ENCODE results near the gene GRID2.

Gene GRID2

DNA sequence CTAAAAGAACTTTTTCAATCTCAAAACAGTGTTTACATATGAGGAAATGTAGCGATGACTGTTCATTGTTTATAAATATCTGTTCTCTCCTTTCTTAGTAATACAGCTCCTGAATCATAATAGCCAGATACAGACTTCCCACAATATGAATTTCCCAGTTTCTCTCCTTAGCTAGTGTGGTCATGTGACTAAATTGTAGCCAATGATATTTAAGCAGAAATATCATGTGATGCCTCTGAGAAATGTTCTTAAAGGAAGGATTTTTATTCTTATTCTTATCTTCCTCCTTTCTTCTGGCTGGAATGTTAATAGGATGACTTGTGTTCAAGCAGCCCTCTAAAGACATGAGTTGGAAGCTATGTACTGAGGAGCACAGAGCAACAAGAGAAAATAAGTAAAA lies 1141.1 kb downstream of the GRID2 start:
- DNase-seq: no peak

DNA sequence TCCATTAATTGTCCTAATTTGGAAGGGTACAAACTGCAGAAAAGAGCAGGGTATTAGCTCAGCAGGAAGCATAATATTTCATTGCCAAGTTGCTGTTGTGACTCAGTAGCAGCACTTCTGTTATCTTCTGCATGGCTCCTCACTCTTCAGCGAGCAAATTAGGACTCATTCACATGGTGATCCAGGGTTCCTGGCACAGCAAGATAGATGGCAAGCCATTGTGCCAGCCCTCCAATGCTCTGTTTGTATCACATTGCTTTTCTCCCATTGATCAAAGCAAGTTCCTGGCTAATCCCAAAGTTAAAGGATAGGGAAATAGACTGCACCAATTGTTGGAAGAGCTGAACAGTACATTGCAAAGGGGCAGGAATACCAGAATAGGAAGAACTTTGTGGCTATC lies 1142.3 kb downstream of the GRID2 start:
- no peak for DNase-seq

DNA sequence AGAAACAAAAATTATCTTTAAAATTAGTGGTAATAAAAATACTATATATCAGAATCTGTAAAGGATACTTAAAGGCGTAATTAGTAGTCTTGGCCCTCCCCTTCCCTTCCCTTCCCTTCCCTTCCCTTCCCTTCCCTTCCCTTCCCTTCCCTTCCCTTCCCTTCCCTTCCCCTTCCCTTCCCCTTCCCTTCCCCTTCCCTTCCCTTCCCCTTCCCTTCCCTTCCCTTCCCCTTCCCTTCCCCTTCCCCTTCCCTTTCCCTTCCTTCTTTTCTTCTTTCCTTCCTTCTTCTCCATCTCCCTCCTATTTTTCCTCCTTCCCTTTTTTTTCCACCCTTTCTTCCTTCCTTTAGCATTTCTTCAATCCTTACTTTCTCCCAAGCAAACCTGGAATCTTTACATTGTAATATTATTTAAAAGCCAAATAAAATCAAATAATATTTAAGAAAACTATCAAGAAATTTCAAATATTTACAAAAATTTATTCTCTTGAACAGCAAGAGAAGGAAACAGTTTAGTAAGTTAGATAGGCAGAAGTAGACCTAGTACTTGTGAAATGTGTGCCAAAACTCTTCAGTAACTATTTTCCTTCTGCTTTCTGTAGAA lies 1145.0 kb downstream of the GRID2 start:
- no peak for DNase-seq

DNA sequence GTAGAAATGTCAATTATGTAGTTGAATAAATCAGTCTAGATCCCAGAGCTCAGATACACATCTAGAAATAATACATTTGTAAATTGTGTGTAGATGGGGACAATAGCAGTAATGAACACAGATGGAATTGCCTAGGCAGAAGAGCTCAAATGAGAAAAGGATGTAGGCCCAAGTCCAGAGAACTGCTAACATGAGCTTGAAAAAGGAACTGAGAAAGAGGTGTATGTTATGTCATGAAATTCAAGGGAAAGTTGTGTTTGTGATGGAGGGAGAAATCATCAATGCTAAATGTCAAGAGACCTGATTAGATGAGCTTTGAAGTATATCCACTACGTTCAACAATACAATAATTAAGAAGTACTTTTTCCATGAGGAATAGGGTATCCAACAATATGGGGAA lies 1148.2 kb downstream of the GRID2 start:
- no peak for DNase-seq

DNA sequence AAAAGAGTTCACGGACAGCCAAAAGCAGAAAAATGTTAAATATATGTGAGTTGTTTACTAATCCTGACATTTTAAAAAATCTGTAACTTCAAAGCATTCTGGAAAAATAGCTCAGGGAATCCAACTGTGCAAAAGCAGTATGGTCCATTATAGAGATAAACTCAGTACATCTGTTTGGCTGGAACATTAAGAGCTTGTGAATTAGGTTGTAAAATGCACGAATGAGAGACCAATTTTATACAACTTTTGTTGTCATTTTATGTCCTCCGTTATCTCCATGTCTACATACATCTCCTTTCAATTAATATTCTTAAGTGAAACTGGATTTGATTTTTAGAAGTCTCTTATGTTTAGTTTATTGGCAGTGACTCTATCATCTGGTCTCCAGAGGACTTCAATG lies 1157.8 kb downstream of the GRID2 start:
- no peak for DNase-seq

DNA sequence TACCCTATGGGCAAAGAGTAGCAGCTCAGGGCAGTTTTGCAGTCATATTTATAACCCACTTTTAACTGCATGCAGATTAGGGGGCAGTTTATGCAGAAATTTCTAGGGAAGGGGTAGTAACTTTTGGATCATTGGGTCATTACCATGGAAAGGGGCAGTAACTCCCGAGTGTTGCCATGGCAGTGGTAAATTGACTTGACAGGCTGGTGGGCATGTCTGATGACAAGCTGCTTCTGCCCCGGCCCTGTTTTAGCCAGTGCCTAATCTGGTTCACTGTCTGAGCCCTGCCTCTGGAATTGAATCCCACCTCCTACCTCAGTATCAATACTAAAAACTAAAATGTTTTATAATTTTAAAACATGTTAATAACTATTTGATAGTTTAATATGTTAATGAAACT lies 1162.7 kb downstream of the GRID2 start:
- DNase-seq: no peak

DNA sequence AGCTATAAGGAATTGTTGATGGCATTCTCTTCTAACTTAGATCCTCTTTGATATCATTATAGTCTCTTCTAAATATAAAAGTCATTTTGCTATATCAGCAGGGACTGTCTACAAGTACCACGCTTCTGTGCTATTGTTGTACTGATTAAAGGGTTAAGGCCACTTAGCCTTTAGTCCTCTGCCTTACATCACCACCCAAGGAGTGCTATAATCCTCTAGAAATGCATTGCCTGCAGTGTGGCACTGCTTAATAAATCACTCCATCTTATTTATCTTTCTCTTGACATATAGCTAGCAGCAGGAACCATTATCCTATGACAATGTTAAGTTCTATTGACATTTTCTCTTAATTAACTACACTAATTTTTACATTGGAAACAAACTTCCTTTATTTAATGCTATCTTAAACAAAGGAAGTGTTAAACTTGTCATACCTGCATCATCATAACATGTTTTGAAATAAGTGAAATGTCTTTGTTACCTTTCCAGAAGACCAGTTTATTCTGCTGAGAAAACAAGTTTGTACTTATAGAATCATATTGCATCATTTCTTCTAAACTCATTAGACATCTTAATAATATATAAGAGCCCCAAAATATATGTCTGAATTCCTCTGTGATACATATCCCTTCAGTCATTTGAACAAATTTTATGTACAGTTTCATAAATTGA lies 1163.9 kb downstream of the GRID2 start:
- DNase-seq: no peak

DNA sequence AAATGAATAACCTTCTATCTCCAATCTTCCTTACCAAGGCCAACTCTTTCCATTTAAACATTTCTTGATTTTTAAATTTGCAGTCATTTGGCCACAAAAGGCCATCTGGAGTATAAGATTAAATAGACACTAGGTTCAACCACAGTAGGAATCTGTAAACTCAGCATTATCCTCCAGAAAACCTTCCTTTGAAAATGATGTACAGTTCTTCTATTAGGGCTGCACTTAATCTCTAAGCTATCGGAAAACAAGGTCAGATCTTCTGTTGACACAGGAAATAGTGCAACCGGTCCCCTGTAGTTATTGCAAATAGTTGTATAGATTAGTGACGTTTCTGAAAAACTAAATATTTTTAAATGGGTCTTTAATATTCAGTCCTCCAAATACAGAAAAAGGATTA lies 1165.8 kb downstream of the GRID2 start:
- DNase-seq: no peak

DNA sequence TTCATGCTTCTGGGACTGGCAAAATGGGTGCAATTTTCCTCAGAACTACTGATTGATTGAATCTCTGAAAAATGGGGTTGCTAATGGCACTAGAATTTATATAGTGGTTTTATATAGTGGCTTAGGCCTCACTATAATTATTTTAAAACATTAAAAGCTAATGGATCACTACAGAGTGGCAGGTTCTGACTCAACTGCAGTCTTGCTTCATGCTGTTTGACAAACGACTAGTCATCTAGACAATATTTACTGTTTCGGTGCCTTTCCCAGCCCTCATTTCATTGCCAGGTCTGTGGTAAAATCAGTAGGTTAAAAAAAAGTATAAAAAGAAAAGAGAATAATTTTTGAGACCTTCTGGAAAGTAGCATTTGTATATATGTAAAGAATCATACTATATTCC lies 1172.0 kb downstream of the GRID2 start:
- DNase-seq: no peak

DNA sequence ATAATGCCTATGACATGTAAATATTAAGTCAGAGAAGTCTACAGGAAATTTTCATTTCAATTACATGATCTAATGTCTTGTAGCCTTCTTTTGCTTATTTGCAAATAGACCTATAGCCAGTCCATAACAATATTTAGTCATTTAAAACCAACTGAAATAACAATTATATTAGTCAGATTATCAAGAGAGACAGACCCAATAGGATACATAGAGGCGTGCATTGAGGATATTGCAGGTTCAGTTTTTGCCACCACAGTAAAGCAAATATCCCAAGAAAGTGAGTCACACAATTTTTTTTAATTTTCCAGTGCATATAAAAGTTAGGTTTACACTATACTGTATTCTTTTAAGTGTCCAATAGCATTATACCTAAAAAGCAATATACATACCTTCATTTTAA lies 1175.0 kb downstream of the GRID2 start:
- DNase-seq: no peak

DNA sequence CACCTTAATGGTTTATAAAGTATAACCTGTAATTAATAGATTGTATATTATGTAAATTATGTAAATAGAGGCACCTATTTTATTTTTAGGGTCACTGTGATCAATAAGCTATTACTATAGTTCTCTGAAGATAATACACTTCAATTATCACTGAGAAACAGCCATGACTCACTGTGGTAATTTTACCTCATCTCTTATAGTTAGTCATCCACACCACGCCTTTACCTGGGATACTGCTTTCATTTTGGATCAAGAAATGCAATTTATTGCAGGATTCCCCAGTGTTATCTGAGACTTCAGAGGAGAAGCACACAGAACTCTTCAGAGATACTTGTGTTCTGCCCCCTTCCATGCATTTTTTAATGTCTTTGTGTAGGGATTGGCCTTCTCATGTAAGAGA lies 1176.7 kb downstream of the GRID2 start:
- no peak for DNase-seq

DNA sequence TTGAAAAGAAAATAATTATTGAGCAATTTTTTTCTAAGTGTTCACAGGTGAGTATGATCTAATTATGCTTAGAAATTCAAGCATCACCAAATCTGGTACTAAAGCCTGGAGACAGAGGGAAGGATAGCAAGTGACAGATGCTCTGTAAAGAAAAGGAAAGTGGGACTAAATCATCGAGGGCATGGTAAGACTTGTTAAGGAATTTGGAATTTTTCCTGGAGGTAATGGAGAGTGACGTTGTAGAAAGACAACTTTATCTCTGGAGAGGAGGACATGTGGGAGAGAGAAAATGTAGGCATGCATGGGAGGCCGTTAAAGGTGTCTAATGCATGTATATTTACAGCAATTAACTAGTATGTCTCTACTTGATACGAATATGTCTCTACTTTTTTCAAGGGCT lies 1191.6 kb downstream of the GRID2 start:
- DNase-seq: no peak

DNA sequence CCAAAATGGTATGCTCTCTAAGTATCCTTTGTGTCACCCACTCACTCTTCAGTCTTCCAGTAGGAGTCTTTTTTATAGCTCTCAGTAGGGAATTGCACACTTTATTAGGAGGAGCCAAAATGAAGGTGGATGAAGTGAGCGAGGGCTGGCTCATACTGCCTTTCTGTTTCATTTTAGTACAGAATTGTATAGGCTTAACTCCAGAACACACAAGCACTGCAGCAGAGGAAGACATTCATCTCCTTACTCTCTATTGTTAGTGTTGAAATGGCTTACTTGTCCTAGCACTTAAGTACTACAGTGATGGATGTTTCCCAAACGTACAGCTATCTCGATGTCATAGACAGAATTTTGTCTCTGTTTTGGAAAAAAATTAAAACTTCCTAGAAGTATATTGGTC lies 1197.5 kb downstream of the GRID2 start:
- no peak for DNase-seq

DNA sequence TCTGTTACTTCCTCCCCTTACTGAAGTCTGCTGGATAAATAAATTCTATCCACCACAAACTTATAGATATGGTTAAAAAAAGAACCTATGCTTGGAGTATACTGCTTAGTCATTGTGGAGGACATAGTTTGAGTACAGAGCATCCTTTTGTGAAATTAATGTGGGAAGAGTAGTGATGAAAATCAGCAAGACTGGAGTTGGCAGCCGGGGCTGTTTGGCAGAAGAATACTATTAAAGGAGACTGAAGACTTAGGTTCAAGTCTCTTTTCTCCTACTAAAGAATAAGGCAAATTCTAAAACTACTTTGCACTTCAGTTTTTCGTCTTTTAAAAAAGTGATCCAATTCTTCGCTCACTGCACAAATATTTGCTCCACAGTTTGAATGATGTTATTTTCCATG lies 1198.2 kb downstream of the GRID2 start:
- no peak for DNase-seq

DNA sequence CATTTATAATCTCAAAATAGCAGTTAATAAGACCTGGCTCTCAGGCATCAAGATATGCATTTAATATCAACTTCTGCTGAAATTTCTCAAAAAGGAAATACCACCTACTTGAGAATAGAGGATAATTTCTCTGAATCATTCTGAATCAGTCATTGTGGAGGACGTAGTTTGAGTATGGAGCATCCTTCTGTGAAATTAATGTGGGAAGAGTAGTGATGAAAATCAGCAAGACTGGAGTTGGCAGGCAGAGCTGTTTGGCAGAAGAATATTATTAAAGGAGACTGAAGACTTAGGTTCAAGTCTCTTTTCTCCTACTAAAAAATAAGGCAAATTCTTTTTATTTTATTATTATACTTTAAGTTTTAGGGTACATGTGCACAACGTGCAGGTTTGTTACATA lies 1199.2 kb downstream of the GRID2 start:
- DNase-seq: no peak

DNA sequence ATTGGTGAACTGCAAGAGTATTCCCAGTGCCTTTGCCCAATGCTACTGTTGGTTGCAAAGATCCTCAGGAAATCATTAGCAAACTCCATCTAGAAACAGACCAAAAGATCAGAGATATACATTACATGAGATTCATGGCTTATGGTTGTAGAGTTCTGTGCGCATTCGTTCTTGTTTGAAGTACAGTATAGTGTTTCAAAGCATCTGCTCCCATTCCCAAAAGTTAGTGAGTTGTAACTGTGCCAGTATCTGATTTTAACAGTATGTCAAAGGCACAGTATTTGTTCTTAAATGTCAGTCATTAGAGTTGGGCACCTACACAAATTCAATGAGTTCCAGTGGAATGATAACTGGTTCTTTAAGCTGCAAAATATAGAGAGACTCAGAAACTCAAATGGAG lies 1210.1 kb downstream of the GRID2 start:
- DNase-seq: no peak

DNA sequence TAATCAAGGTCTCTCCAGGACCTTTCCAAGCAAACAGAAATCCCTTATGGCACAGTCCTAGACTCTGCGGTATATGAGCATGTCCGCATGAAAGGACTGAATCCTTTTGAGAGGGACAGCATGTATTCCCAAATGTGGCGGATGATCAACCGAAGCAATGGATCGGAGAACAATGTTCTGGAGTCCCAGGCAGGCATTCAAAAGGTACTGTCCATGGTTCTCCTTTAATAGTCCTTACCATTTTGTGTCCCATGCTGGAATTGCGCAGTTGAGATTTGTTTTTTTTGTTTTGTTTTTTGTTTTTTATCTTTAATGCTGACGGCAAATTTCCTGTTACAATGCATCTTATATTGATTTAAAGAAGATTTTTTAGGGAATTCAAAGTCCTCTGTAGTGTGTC lies 1211.4 kb downstream of the GRID2 start:
- no peak for DNase-seq

DNA sequence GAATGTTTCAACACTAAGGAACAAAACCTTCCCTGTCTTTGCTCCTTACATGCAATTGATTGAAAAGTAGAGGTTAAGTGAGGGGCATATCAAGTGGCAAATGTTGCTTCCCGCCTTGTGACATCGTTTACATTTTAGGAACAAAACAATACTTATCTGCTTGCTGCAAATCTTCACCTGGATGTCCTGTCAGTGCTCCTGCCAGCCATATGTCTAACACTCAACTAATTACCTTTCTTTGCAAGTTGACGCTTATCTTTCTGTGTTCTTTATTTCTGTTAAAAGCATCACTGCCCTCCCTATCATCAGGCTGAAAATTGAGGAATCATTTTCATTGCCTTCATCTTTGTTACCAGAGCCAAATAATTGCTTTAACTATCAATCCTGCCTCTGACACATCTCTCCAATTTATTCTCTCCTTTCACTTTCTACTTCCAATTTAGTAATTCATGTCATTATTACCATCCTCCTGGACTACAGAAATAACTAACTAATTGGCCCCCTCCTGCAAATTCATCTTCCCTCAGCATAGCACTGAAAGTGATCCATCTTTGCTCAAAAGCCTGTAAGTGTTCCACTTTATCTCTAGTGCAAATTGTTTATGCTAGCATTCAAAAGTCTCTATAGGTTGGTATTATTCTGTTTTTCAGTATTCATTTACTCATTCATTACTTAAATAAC lies 1226.1 kb downstream of the GRID2 start:
- DNase-seq: no peak

DNA sequence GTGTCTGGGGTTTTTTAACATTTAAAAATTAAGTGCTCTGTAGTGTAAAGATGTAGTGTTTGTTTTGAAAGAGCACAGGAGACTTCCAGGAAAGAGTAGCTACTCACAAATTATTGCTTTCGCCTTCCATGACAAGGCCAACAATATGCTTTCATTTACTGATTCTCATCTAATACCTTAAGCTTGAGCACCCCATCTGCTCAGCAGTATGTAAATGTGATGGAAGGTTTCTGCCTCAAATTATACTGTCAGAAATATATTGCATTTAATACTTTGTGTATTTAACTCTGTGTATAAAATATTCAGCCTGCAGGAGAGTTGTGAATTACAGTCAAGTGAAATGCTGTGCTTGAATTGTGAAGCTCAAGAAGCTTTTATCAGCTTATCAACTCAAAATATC lies 1228.5 kb downstream of the GRID2 start:
- no peak for DNase-seq

DNA sequence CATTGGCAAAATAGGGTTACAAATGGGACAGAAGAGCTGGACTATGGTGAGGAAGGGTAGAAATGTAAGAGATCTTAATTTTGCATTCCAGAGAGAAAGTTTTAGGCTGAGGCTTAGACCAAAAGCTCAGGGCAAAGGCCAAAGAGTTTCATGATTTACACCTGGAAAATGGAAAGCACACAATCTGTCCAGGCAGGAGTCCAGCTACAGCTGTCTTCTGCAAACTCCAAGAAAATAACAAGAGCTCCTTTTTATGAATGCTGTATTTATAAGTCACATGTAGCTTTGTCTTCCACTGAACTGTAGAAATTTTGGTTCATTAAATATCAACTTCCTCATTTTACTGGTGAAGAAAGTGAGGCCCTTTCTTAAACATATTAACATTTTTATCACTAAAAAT lies 1236.8 kb downstream of the GRID2 start:
- DNase-seq: no peak

DNA sequence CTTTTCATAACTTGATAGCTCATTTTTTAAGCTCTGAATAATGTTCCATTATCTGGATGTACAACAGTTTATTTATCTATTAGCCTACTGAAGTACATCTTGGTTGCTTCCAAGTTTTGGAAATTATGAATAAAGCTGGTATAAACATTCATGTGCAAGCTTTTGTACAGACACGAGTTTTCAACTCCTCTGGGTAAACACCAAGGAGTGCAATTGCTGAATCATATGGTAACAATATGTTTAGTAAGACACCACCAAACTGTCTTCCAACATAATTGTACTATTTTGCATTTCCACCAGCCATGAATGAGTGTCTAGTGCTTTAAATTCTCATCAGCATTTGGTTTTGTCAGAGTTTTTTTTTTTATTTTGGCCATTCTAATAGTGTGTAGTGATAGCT lies 1258.1 kb downstream of the GRID2 start:
- no peak for DNase-seq

DNA sequence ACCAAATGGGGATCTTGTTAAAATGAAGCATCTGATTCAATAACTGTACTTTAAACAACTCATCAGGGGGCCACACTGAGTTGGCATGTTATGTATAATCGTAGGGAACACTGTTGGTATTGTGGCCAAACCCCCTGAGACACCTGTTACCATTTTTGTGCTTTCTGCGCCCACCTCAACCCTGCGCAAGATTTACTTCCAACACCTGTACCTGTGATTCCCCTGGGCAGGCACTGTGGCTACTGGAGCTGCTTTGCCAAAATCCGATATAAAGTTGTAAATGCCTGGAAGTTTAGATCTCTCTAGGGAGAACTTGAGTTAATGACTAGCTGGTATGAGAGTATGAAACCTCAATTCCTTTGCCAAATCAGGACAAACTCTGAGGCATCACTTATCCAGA lies 1265.0 kb downstream of the GRID2 start:
- no peak for DNase-seq

DNA sequence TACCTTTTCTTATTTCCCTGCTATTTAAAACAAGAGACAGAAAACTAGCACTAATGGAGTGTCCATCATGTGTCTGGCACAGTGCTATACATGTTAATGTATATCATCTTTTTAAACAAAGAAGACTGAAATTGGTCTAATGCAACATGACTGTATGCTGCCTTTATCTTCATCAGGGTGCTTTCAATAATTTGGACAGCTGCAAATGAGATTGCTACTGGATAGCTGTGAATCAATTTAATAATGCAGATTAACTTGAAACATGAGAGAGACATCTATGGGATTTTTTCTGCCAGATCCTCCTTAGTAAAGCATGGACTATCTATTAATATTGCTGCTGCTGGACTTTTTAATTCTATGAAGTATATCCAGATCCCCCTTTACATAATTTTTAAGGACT lies 1269.5 kb downstream of the GRID2 start:
- DNase-seq: no peak

DNA sequence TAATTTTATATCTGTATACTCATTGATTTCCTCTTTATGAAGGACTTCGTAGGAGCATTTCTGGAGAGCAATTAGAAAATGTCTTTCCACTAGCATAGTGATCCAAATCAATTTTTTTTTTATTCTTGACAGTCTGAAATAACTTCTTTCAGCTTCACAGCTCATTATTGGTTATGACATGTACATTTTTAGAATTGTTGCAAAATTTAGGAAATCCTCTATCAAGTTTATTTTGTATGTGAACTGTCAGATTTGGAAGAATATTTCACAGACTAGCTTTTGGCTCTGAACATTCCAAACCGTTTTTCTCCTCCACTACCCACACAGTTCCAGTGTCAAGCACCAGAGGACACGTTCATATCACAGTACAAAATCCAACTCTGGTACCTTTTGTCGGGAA lies 1275.2 kb downstream of the GRID2 start:
- DNase-seq: no peak

DNA sequence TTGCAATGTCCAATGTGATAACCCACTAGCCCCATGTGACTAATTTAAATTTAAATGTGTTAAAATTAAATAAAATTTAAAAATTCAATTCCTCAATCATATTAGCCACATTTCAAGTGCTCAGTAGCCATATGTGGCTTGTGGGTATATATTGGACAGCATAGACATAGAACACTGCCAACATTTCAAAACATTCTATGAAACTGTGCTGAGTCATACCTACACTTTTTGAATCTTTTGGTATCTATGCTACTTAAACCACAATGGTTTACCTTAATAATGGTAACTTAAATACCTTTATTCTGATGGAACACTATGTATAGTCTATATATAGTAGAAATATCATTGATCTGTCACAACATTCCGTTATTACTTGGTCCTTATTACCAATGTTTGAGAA lies 1301.4 kb downstream of the GRID2 start:
- no peak for DNase-seq

Measured in KG1 (cell line).